HL-60 (cell line): Measurements from ENCODE around the gene SLC36A1.

Experiments
- GABPA ChIP-seq: IDR thresholded peaks from 2 replicates; pipeline ENCODE4 v1.6.1; 2012; ENCODE audit warnings: low read depth
- POLR2AphosphoS5 ChIP-seq: IDR thresholded peaks from 2 replicates; pipeline ENCODE4 v1.6.1; 2012; ENCODE audit warnings: low read depth
- TF ChIP-seq, protein P1 (sequence below): IDR thresholded peaks from one replicate; pipeline ENCODE4 v1.5.1; 2011; ENCODE audit warnings: low read length, control low read depth, inconsistent platforms; ENCODE audit not compliant: insufficient read depth
- TF ChIP-seq, protein P2 (sequence below): IDR thresholded peaks from 2 replicates; pipeline ENCODE4 v1.6.1; 2012; ENCODE audit warnings: low read depth; ENCODE audit not compliant: insufficient replicate concordance

DNA sequence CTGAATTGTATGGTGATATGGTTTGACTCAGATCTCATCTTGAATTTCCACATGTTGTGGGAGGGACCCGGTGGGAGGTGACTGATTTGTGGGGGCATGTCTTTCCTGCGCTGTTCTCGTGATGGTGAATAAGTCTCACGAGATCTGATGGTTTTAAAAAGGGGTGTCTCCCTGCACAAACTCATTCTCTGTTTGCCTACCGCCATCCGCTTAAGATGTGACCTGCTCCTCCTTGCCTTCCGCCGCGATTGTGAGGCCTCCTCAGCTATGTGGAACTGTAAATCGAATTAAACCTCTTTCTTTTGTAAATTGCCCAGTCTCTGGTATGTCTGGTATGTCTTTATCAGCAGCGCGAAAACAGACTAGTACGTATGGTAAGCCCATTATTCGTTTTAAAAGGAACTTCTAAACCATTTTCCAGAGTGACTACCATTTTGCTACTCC lies 48.7 kb downstream of the SLC36A1 start:
- TF ChIP-seq, protein P1, sequence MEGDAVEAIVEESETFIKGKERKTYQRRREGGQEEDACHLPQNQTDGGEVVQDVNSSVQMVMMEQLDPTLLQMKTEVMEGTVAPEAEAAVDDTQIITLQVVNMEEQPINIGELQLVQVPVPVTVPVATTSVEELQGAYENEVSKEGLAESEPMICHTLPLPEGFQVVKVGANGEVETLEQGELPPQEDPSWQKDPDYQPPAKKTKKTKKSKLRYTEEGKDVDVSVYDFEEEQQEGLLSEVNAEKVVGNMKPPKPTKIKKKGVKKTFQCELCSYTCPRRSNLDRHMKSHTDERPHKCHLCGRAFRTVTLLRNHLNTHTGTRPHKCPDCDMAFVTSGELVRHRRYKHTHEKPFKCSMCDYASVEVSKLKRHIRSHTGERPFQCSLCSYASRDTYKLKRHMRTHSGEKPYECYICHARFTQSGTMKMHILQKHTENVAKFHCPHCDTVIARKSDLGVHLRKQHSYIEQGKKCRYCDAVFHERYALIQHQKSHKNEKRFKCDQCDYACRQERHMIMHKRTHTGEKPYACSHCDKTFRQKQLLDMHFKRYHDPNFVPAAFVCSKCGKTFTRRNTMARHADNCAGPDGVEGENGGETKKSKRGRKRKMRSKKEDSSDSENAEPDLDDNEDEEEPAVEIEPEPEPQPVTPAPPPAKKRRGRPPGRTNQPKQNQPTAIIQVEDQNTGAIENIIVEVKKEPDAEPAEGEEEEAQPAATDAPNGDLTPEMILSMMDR = no peak
- TF ChIP-seq, protein P2, sequence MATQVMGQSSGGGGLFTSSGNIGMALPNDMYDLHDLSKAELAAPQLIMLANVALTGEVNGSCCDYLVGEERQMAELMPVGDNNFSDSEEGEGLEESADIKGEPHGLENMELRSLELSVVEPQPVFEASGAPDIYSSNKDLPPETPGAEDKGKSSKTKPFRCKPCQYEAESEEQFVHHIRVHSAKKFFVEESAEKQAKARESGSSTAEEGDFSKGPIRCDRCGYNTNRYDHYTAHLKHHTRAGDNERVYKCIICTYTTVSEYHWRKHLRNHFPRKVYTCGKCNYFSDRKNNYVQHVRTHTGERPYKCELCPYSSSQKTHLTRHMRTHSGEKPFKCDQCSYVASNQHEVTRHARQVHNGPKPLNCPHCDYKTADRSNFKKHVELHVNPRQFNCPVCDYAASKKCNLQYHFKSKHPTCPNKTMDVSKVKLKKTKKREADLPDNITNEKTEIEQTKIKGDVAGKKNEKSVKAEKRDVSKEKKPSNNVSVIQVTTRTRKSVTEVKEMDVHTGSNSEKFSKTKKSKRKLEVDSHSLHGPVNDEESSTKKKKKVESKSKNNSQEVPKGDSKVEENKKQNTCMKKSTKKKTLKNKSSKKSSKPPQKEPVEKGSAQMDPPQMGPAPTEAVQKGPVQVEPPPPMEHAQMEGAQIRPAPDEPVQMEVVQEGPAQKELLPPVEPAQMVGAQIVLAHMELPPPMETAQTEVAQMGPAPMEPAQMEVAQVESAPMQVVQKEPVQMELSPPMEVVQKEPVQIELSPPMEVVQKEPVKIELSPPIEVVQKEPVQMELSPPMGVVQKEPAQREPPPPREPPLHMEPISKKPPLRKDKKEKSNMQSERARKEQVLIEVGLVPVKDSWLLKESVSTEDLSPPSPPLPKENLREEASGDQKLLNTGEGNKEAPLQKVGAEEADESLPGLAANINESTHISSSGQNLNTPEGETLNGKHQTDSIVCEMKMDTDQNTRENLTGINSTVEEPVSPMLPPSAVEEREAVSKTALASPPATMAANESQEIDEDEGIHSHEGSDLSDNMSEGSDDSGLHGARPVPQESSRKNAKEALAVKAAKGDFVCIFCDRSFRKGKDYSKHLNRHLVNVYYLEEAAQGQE = no peak
- TF ChIP-seq GABPA = no peak
- TF ChIP-seq POLR2AphosphoS5 = no peak
